ENCODE data around the gene C8B.

C8B gene

GRCh38 chr1:56922070-56922469, 43.7 kb downstream of the C8B start:
- no peak for TF ChIP-seq CTCF (IDR thresholded peaks at IDR 0.05; ENCODE audit: low read depth, low read length)
- H3K9me3 ChIP-seq (ENCODE audit: severe bottlenecking) = no peaks in the 10 kb centered on the region
- no peaks in the 10 kb centered on the region for H3K36me3 ChIP-seq
- no peak overlapping the region for H3K4me3 ChIP-seq (ENCODE audit: low read depth, low read length)
- peaks cover 3% of the 10 kb centered on the region for H3K27me3 ChIP-seq (ENCODE audit: insufficient read depth, low read depth, severe bottlenecking)
- DNase-seq = no peak
- no peak overlapping the region for H3K27ac ChIP-seq

DNA sequence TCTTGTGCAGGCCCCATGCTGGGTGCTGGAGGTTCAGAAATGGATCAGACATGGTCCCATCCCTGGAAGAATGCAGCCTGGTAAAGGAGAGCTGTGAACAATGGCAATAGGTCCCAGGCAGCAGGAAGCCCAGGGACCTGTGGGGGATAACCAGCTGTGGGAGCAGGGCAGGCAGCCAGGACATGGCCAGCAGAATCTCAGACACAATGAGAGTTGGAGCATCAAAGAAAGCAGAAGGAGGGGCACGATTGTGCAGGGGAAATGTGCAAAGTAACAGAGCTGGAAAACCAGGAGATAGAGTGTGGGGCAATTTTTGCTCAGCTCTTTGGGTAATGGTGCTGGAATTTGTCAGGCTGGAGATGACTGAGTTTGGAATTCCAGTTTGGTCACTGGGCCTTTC, 44.3 kb downstream of the C8B start:
- no peak for TF ChIP-seq CTCF (IDR thresholded peaks at IDR 0.05; ENCODE audit: low read depth, low read length)
- no peaks in the 10 kb centered on the region for H3K9me3 ChIP-seq (ENCODE audit: severe bottlenecking)
- DNase-seq = no peak

DNA sequence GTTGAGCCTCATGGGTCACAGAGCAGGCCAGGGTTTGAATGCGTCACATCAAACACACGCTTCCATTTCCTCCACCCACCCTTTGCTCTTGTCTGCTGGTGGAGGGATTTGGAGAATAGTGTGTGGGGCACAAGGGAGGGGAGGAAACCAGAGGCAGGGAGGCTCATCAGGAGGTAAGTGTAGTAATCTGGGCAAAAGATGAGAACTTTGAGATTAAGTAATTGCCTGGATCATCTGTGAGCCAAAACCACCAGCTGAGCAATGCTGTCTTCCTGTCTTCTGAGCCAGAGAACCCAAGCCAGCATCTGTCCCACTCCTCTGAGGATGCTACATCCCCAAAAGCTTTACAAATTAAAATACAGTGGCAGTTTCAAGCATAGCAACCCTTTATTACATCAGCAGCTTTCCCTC, 45.2 kb downstream of the C8B start:
- TF ChIP-seq CTCF (IDR thresholded peaks at IDR 0.05; ENCODE audit: low read depth, low read length) = no peak

More for the DNA sequence above, 44.3 kb downstream of the C8B start:
- no peaks in the 10 kb centered on the region for H3K36me3 ChIP-seq
- peaks cover 3% of the 10 kb centered on the region for H3K27me3 ChIP-seq (ENCODE audit: insufficient read depth, low read depth, severe bottlenecking)
- no peak overlapping the region for H3K4me3 ChIP-seq (ENCODE audit: low read depth, low read length)
- H3K27ac ChIP-seq = no peak overlapping the region

GRCh38 chr1:56917356-56917755, 48.5 kb downstream of the C8B start:
- Histone ChIP-seq H3K27me3 (ENCODE audit: insufficient read depth, low read depth, severe bottlenecking) (no peaks in the 10 kb centered on the region), H3K36me3 (no peaks in the 10 kb centered on the region), H3K27ac (no peak overlapping the region), H3K9me3 (ENCODE audit: severe bottlenecking) (no peaks in the 10 kb centered on the region), H3K4me3 (ENCODE audit: low read depth, low read length) (no peak overlapping the region)
- no peak for DNase-seq
- no peak for TF ChIP-seq CTCF (IDR thresholded peaks at IDR 0.05; ENCODE audit: low read depth, low read length)

More for the DNA sequence above, 45.2 kb downstream of the C8B start:
- no peak for DNase-seq
- H3K9me3 ChIP-seq (ENCODE audit: severe bottlenecking) = no peaks in the 10 kb centered on the region
- no peak overlapping the region for H3K4me3 ChIP-seq (ENCODE audit: low read depth, low read length)
- no peak overlapping the region for H3K27ac ChIP-seq
- no peaks in the 10 kb centered on the region for H3K27me3 ChIP-seq (ENCODE audit: insufficient read depth, low read depth, severe bottlenecking)
- no peaks in the 10 kb centered on the region for H3K36me3 ChIP-seq

DNA sequence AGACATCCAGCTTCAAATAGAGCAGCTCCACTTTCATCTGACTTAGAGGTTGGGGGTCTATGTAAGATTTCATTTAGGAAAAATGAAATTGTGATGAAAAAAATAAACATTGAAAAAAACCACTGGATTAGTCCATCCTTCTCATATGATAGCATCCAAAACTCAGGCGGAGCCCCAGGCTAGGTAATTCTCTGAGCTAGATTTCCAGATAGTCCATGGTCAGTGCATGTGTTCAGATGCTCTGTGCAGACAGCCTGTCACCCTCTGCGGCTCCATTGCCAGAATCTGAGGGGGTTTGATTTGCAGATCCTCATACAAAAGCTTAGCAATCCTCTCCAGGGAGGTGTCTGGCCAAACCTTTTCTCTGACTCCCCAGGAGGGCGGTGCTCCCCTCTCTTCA, 49.2 kb downstream of the C8B start:
- Histone ChIP-seq H3K9me3 (ENCODE audit: severe bottlenecking) (no peaks in the 10 kb centered on the region), H3K27me3 (ENCODE audit: insufficient read depth, low read depth, severe bottlenecking) (no peaks in the 10 kb centered on the region), H3K36me3 (no peaks in the 10 kb centered on the region), H3K27ac (no peak overlapping the region), H3K4me3 (ENCODE audit: low read depth, low read length) (no peak overlapping the region)
- no peak for TF ChIP-seq CTCF (IDR thresholded peaks at IDR 0.05; ENCODE audit: low read depth, low read length)
- no peak for DNase-seq

DNA sequence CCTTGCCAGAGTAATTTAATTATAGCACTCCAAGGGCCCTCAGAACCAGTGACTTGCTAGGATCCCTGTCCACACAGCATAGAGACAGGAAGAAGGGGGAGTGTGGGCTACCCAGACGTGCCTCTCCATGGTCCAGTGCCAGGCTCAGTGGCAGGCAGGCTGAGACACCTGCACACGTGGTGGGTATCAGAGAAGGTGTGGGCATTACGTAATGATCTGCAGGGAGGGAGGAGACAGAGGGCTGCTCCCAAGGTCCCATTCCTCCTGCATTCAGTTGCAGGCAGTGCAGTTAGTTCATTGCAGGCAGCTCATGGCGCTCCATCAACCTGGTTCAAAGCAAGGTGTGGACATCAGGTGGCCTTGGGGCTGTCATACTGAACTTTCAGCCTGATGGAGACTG, 49.9 kb downstream of the C8B start:
- no peak for DNase-seq
- no peaks in the 10 kb centered on the region for H3K36me3 ChIP-seq
- H3K4me3 ChIP-seq (ENCODE audit: low read depth, low read length) = no peak overlapping the region
- H3K27me3 ChIP-seq (ENCODE audit: insufficient read depth, low read depth, severe bottlenecking) = no peaks in the 10 kb centered on the region
- no peaks in the 10 kb centered on the region for H3K9me3 ChIP-seq (ENCODE audit: severe bottlenecking)
- H3K27ac ChIP-seq = no peak overlapping the region
- TF ChIP-seq CTCF (IDR thresholded peaks at IDR 0.05; ENCODE audit: low read depth, low read length) = no peak
